Measurements from ENCODE around the gene AGMO.

Gene AGMO

DNA sequence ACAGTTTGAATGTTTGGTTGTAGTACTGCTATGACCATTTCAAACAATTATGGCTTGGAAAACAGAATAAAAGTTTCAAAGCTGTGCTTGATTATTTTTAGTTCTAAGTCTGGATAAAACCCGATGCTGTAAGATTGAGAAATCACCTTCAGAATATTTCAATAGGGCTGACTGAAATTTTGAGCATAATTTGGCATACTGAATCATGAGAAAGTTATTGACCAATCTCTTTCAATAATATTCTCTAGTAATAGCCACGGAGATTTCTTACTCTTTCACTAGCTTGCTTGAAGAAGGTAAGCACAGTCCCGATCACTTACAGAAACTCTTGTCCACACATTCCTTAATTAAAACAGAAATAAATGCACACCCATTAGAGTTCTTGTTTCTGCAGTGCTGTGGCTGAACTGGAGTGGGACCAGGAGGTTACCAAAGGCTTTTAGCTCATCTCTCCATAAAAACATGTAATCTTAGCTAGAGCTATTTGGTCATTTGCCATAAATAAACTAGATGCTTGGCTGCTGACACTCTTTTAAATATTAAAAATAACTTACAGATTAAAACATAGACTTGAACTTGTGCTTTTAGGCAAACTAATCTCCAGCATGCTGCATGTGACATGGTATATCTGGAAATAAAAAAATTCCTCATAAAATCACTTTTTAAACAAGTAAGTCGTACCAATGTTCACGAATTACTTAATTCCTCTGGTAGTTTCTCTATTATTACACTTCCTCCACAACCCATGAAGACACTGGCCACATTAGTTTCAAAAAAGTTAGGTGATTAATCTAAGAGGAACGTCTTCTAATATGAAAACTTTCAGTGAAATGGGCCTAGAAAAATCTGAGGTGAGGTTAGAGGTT, 97.8 kb downstream of the AGMO start:
- H3K27me3 ChIP-seq (ENCODE audit: low read depth, low read length), result no peaks in the 10 kb centered on the region
- TF ChIP-seq, protein P1, sequence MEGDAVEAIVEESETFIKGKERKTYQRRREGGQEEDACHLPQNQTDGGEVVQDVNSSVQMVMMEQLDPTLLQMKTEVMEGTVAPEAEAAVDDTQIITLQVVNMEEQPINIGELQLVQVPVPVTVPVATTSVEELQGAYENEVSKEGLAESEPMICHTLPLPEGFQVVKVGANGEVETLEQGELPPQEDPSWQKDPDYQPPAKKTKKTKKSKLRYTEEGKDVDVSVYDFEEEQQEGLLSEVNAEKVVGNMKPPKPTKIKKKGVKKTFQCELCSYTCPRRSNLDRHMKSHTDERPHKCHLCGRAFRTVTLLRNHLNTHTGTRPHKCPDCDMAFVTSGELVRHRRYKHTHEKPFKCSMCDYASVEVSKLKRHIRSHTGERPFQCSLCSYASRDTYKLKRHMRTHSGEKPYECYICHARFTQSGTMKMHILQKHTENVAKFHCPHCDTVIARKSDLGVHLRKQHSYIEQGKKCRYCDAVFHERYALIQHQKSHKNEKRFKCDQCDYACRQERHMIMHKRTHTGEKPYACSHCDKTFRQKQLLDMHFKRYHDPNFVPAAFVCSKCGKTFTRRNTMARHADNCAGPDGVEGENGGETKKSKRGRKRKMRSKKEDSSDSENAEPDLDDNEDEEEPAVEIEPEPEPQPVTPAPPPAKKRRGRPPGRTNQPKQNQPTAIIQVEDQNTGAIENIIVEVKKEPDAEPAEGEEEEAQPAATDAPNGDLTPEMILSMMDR (IDR thresholded peaks at IDR 0.05; ENCODE audit: low read depth, low read length), result no peak
- no peak for TF ChIP-seq EZH2phosphoT487 (IDR thresholded peaks at IDR 0.05; ENCODE audit: low read depth)
- H3K4me3 ChIP-seq (ENCODE audit: low read length), result no peak overlapping the region
- H3K27ac ChIP-seq (ENCODE audit: low read length), result no peak overlapping the region
- H3K4me2 ChIP-seq (ENCODE audit: low read length), result peak overlapping the region; percentile 17; the same call in 1 of the 2 replicates
- no peaks in the 10 kb centered on the region for H3K36me3 ChIP-seq (replicated peaks; ENCODE audit: low read depth, low read length)
- H2AFZ ChIP-seq (ENCODE audit: low read depth, low read length), result no peak overlapping the region
- no peaks in the 10 kb centered on the region for H3K79me2 ChIP-seq (ENCODE audit: low read length)
- H3K9ac ChIP-seq (ENCODE audit: low read length), result no peak overlapping the region
- peaks cover 10% of the 10 kb centered on the region; the same call in 1 of the 2 replicates for H3K4me1 ChIP-seq (ENCODE audit: low read length)
- no peaks in the 10 kb centered on the region for H4K20me1 ChIP-seq (ENCODE audit: insufficient read depth, low read length)
- no peaks in the 10 kb centered on the region for H3K9me3 ChIP-seq (ENCODE audit: insufficient read depth, low read length)

GRCh38 chr7:15462721-15463389, 99.0 kb downstream of the AGMO start:
- no peaks in the 10 kb centered on the region for H3K27me3 ChIP-seq (ENCODE audit: low read depth, low read length)
- no peaks in the 10 kb centered on the region for H3K9me3 ChIP-seq (ENCODE audit: insufficient read depth, low read length)
- peaks cover 10% of the 10 kb centered on the region; the same call in 1 of the 2 replicates for H3K4me1 ChIP-seq (ENCODE audit: low read length)
- H3K9ac ChIP-seq (ENCODE audit: low read length), result no peak overlapping the region
- H3K27ac ChIP-seq (ENCODE audit: low read length), result no peak overlapping the region
- H3K4me3 ChIP-seq (ENCODE audit: low read length), result no peak overlapping the region
- H4K20me1 ChIP-seq (ENCODE audit: insufficient read depth, low read length), result no peaks in the 10 kb centered on the region
- H3K79me2 ChIP-seq (ENCODE audit: low read length), result no peaks in the 10 kb centered on the region
- no peak overlapping the region for H3K4me2 ChIP-seq (ENCODE audit: low read length)
- no peak for TF ChIP-seq EZH2phosphoT487 (IDR thresholded peaks at IDR 0.05; ENCODE audit: low read depth)
- TF ChIP-seq, protein P1 (IDR thresholded peaks at IDR 0.05; ENCODE audit: low read depth, low read length), result no peak
- H3K36me3 ChIP-seq (replicated peaks; ENCODE audit: low read depth, low read length), result no peaks in the 10 kb centered on the region
- no peak overlapping the region for H2AFZ ChIP-seq (ENCODE audit: low read depth, low read length)

- TF ChIP-seq EZH2phosphoT487 (IDR thresholded peaks at IDR 0.05; ENCODE audit: low read depth), result no peak
- TF ChIP-seq, protein P1 (IDR thresholded peaks at IDR 0.05; ENCODE audit: low read depth, low read length), result no peak
- Histone ChIP-seq H2AFZ (ENCODE audit: low read depth, low read length) (no peak overlapping the region), H3K4me3 (ENCODE audit: low read length) (no peak overlapping the region), H4K20me1 (ENCODE audit: insufficient read depth, low read length) (no peaks in the 10 kb centered on the region), H3K4me2 (ENCODE audit: low read length) (no peak overlapping the region), H3K27ac (ENCODE audit: low read length) (no peak overlapping the region), H3K27me3 (ENCODE audit: low read depth, low read length) (no peaks in the 10 kb centered on the region), H3K4me1 (ENCODE audit: low read length) (peaks cover 10% of the 10 kb centered on the region; the same call in 1 of the 2 replicates), H3K9me3 (ENCODE audit: insufficient read depth, low read length) (no peaks in the 10 kb centered on the region), H3K79me2 (ENCODE audit: low read length) (no peaks in the 10 kb centered on the region), H3K9ac (ENCODE audit: low read length) (no peak overlapping the region), H3K36me3 (replicated peaks; ENCODE audit: low read depth, low read length) (no peaks in the 10 kb centered on the region)
Observed at GRCh38 chr7:15461576-15461975, 100.2 kb downstream of the AGMO start.

- H3K36me3 ChIP-seq (replicated peaks; ENCODE audit: low read depth, low read length), result no peaks in the 10 kb centered on the region
- peaks cover 4% of the 10 kb centered on the region; the same call in 1 of the 2 replicates for H3K4me1 ChIP-seq (ENCODE audit: low read length)
- no peak overlapping the region for H3K4me2 ChIP-seq (ENCODE audit: low read length)
- no peak overlapping the region for H3K9ac ChIP-seq (ENCODE audit: low read length)
- no peaks in the 10 kb centered on the region for H3K27me3 ChIP-seq (ENCODE audit: low read depth, low read length)
- H3K4me3 ChIP-seq (ENCODE audit: low read length), result no peak overlapping the region
- H3K27ac ChIP-seq (ENCODE audit: low read length), result no peak overlapping the region
- no peaks in the 10 kb centered on the region for H3K79me2 ChIP-seq (ENCODE audit: low read length)
- H2AFZ ChIP-seq (ENCODE audit: low read depth, low read length), result no peak overlapping the region
- no peaks in the 10 kb centered on the region for H4K20me1 ChIP-seq (ENCODE audit: insufficient read depth, low read length)
- no peaks in the 10 kb centered on the region for H3K9me3 ChIP-seq (ENCODE audit: insufficient read depth, low read length)
- no peak for TF ChIP-seq EZH2phosphoT487 (IDR thresholded peaks at IDR 0.05; ENCODE audit: low read depth)
- TF ChIP-seq, protein P1 (IDR thresholded peaks at IDR 0.05; ENCODE audit: low read depth, low read length), result no peak
Observed at GRCh38 chr7:15459018-15459615, 102.7 kb downstream of the AGMO start.

Data from OCI-LY3 (cell line).